HG02623 (cell line): ENCODE results near the gene DPEP1.
"Not testable (repeated sequence)": the region's sequence is repeated elsewhere in the genome, so short reads cannot be mapped to it uniquely, and the experiment has no call there.

Experiments used
- ATAC-seq: cut with Tn5 transposase; IDR thresholded peaks from one replicate; pipeline ENCODE4 v1.9.1; 2021; ENCODE audit warnings: moderate library complexity; ENCODE audit not compliant: unreplicated experiment

DPEP1 gene

DNA sequence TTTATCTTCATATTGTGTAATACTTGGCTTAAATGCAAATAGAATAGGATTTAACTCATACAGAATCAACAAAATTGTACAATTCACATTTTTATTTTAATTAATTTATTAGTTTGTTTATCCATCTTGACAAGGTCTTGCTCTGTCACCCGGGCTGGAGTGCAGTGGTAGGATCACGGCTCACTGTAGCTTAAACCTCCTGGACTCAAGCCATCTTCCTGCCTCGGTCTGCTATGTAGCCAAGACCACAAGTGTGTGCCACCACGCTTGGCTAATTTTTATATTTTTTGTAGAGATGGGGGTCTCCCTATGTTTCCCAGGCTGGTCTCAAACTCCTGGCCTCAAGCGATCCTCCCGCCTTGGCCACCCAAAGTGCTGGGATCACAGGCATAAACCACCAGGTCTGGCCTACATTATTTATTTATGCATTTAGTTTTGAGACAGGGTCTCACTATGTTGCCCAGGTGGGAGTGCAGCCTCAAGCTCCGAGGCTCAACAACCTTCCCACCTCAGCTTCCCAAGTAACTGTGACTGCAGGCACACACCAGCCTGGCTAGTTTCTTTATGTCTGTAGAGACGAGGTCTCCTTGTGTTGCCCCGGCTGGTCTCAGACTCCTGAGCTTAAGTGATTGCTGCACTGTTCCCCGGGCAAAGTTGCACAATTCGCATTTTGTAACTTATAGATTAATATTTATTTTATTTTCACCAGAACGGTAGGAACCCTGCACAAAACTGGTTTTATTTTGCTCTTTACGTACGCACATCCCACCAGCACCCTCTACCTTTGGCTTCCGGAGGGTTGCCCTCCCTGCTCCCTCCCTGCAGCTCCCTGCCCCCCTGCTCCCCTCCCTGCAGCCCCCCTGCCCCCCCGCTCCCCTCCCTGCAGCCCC is 4.9 kb downstream of the DPEP1 start:
- no peak for ATAC-seq

DNA sequence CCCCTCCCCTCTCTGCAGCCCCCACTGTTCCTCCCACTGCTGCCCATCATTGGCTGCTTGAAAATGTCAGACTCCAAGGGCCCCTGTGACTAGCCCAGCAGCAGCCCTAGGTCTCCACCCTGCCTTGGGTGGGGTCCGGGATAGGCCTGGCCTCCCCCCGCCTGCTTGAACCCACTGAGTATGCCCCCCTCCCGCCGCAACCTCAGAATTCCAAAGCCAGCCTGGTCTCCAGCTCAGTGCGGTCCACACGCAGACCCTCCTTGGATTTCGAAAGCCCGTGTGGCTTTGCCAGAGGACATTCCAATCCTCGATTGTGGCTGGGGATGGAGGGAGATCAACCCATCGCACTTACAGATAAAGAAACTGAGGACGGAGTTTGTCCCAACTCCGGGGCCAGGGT is 6.4 kb downstream of the DPEP1 start:
- ATAC-seq, result no peak

DNA sequence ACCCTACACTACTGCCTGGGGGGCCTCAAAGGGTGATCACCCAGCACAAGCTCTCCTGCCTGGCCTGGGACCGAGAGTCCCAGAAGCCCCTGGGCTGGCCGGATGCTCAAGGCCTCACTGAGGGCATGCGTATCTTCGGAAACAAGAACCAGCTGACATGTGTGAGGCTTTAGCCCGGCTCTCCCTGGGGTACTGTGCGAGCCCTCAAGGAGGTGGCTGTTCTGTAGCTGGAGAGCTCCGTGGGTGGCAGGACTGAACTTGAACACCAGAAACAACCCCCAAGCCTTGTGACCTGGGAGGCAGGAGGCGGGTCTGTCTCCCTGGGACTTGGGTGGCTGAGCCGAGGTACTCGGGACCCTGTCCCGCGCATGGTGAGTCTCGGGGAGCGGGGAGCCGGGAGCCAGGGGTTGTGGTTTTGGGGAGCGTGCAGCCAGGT is 7.0 kb downstream of the DPEP1 start:
- no peak for ATAC-seq

DNA sequence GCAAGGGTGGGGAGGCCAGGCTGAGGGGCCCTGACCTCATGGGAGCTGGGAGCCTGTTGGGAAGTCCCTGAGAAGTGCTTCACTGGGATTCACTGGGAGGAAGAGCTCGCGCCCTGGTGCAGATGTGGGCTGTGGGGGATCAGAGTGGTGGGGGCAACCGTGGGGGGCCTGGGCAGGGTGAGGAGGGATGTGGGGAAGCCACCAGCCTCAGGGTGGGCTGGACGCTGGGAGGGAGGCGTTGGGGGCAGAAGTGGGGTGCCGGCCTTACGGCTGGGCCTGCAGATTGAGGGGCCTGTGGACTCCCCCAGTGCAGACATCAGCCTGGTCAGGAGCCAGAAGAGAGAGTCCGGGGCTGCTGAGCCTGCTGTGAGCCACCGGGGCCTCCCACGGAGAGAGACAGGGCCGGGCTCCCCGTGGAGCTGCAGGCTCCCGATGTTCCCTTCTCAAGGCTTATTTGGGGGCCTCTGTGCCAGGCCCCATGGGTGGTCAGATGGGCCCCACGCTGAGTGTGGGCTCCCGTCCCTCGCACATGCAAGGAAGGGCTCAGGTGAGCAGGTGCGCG is 7.8 kb downstream of the DPEP1 start:
- no peak for ATAC-seq

DNA sequence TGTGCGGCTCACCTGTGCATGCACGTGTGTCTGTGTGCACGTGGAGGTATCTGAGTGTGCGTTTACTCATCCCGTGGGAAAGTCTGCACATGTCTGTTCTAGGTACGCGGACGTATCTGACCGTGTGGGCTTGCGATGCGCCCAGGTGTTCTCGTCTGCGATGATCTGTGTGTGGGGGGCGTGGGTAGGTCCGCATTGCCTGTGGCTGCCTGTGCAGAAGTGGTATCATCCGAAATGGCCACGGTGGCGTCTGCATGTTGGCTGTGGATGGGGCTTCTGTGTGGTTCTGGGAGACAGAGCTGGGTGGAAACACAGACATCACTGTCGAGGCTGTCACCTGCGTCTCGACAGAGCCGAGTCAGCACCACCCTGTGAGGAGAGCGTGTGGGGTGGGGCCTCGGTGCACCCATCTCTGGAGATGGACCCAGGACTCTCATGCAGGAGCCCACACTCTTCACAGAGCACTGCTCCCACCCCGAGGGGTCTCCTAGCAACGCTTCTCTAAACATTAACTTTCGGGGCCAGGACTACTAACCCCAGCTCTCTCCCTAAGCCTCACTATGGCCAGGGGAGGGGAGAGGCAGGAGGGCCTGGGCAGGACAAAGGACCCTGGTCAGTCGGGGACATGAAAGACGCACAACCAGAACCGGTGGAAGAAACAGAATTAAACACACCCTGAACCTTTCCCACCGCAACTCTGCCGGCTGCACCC is 8.4 kb downstream of the DPEP1 start:
- ATAC-seq, result no peak

DNA sequence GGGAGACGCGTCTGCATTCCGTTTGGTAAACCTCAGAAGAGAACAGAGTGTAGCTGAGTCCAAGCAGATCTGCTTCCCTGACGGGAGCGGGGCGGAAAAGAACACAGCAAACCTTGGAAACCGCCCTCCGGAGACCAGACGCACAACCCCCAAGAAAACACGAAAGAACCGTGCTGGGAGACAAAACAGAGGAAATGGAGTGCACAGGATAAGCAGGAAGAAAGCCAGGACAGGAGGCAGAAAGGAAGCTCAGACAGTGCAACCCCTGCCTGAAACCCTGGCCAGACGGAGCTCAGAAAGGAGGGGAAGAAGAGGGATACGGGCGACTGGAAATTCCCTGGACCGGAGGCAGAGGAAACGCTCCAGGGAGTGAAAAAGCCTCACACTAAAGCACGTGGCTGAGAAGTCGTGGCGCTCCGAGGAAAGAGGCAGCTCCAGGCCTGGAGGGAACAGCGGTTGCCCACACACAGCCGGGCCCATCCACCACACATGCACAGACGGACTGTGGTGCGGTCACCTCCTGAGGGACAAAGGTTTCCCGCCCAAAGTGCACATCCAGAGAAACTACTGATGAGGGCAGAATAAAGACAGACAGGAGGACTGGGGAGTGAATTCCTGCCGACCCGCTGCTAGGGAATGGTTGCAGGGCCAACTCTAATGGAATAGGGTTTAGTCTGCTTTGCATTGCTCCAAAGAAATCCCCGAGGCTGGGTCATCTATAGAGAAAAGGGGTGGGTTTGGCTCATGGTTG is 10.2 kb downstream of the DPEP1 start:
- no peak for ATAC-seq

DNA sequence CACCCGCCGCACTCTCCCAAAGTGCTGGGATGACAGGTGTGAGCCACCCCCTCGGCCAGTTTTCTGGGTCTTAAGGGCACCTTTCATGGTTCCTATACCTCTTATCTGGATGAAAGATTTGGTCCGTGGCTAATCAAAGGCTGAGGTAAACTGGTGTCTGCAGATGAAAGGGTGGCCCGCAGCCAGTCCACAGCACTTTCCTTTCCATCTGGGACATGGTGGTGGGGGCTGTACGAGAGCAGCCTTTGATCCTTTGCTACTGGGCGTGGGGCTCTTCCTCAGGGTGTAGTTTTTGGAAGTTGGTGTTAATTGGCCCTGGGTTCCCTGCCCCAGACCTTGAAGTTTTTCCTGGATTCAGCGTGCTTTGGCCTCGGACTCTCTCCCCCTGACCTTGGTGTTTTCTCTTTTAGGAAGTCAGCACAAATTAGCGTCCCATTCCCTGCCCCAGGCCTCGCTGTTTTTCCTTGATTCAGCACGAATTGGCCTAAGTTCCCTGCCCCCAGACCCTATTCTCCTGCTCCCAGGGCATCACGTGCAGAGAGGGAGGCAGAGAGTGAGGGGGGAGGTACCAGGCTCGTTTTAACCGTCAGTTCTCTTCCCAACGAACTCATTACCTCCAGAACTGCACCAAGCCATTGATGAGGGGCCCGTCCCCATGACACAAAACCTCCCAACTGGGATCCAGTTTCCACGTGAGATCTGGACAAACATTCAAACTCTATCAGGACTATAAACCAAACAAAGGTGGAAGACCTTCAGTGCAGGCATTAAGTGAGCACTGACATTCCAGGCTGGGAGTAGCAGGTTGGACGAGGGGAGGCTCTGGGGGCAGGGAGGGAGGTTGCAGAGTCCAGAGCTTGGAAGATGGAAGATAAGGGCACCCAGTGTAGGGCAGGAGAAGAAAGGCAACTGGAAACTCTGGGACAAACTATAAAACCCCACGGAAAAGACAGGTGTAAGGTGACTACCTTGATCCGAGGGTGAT is 11.6 kb downstream of the DPEP1 start:
- no peak for ATAC-seq

DNA sequence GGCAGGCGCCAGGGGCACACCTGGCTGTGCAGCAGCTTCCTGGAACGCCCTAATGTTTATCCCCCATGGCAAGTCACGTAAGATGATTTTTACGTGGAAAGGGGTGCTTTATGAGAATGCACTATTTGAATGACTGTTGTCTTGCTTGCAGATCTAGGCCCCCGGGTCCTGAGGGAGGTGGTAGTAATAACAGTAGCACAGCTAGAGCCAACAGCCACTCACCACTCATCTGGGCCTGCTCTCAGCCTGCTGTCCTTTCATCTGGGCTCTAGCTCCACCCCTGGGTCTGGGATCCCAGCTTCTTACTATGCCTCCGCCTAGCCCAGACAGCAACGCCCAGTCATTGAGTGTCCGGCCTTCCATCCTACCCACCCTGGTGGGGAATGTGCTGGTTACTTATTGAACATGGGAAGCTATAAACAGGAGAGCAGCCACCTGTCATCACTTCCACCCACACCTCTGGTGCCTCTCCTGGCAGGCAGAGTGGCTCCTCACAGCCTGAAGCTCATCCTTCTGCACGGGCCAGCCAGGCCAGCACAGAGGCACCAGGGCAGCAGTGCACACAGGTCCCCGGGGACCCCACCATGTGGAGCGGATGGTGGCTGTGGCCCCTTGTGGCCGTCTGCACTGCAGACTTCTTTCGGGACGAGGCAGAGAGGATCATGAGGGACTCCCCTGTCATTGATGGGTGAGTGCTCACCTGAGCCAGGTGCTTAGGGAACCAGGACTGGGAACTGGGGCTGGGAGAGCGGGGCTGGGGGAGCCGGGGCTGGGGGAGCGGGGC is 16.6 kb downstream of the DPEP1 start:
- ATAC-seq, result no peak

DNA sequence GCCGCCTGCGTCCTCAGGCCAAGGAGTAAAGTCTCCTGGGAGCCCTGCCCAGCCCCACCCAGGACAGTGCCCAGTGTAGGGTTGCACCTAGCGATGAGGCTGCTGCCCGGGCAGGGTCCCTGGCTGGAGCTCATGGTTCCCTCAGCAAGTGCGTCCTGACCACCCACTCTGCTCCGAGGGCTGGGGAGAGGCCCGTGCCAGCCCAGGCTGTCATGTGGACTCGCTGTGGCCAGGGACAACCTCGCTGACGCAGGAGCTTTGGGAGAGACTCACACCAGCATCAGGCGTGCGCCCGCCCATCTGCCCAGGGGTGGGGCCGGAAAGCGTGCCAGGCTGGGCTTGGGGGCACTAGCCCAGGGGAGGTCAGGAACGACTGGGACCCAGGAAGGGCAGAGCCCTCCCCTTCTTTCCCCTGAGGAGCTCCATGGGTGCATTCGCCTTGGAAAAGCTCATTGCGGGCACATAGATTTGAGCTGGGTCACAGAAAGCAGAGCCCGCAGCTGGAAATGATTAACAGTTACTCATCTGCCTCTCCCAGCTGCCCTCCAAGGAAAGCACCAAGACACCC is 19.7 kb downstream of the DPEP1 start:
- ATAC-seq, result no peak

DNA sequence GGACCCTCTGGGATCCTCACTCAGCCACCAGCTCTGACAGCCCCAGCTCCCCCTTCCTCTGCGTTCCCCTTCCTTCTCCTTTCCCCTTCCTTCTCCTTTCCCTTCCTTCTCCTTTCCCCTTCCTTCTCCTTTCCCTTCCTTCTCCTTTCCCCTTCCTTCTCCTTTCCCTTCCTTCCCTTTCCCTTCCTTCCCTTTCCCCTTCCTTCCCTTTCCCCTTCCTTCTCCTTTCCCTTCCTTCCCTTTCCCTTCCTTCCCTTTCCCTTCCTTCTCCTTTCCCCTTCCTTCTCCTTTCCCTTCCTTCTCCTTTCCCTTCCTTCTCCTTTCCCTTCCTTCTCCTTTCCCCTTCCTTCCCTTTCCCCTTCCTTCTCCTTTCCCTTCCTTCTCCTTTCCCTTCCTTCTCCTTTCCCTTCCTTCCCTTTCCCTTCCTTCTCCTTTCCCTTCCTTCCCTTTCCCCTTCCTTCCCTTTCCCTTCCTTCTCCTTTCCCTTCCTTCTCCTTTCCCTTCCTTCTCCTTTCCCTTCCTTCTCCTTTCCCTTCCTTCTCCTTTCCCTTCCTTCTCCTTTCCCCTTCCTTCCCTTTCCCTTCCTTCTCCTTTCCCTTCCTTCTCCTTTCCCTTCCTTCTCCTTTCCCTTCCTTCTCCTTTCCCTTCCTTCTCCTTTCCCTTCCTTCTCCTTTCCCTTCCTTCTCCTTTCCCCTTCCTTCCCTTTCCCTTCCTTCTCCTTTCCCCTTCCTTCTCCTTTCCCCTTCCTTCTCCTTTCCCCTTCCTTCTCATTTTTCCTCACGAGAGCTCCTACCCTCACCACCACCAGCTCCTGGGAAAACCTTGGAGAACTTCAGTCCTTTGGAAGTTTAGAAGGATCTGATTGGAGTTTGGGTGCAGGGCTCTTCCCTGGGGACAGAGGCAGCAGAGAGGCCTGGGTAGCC is 21.3 kb downstream of the DPEP1 start:
- ATAC-seq, result not testable (repeated sequence)

DNA sequence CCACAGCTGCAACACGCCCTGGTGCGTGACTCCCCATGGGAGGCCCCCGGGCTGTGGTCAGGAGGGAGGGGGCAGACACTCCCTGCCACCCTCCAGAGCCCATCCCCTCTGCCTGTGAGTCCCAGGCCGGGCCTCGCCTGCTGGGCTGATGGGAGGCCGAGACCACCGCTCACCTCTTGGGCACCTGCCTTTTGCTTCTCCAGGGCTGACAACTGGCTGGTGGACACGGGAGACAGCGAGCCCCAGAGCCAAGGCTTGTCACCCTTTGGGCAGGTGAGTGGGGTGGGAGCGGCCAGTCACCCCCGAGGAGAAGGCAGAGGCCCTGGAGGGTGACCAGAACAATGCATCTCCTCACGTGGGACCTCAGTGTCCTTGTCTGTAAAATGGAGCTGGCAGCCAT is 23.2 kb downstream of the DPEP1 start:
- ATAC-seq, result no peak

DNA sequence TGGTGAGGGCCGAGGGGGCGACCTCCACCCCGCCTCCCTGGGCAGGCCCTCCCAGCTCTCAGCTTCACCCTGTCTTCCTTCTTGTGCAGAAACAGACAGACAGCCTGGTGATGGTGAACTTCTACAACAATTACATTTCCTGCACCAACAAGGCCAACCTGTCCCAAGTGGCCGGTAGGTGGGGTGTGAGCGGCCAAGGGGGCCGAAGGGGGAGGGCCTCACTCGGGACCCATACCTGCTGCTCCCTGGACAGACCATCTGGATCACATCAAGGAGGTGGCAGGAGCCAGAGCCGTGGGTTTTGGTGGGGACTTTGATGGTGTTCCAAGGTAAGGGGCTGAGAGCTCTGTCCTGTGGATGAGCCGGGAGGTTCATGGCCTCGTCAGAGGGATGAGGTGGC is 23.9 kb downstream of the DPEP1 start:
- ATAC-seq, result no peak

DNA sequence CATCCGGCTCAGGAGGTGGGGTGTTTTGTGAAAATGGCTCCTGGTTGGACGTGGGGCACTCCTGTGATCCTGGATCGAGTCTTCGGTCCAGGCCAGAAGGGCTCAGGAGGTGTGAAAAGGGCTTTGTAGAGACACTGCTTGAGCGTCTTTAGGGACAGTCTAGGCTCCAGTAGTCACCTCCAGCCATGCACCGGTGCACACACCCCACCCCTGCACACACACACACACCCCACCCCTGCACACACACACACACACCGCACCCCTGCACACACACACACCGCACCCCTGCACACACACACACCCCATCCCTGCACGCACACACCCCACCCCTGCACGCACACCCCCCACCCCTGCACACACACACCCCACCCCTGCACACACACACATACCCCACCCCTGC is 25.0 kb downstream of the DPEP1 start:
- ATAC-seq, result no peak

DNA sequence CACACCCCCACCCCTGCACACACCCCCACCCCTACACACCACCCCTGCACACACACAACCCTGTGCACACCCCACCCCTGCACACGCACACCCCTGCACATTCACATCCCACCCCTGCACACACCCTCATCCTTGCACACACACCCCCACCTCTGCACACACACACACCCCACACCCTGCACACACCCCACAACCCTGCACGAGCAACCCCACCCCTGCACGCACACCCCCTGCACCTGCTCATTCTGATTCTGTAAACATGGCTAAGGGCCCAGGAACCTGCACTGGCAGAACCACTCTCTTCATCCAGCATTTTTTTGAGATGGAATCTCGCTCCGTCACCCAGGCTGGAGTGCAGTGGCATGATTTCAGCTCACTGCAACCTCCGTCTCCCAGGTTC is 25.9 kb downstream of the DPEP1 start:
- ATAC-seq, result no peak

DNA sequence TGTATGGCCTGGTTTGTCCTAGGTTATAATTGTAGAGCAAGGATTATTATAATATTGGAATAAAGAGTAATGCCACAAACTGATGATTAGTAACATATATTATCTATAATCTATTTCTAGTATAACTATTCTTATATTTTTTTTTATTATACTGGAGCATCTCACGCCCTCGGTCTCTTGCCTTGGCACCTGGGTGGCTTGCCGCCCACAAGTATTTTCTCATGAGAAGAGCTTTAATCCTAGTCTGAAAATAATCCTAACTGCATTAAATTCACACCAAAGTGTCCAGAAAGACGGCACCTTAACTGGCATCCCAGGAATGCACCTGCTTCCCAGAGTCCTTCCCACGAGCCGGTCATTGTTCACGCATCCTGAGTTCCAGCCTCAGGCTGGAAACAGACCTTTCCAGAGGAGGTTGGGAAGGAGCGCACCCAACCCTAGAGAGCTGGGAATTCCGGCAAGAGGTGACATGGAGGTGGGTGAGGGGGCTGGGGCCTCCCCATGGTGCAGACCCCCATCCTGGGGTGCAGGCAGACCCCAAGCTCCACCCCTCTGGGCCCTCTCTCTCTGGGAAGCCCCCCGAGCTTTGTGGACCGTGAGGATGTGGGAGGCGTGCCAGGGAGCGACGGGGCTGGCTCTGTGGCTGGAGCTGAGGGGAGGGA is 28.1 kb downstream of the DPEP1 start:
- no peak for ATAC-seq

DNA sequence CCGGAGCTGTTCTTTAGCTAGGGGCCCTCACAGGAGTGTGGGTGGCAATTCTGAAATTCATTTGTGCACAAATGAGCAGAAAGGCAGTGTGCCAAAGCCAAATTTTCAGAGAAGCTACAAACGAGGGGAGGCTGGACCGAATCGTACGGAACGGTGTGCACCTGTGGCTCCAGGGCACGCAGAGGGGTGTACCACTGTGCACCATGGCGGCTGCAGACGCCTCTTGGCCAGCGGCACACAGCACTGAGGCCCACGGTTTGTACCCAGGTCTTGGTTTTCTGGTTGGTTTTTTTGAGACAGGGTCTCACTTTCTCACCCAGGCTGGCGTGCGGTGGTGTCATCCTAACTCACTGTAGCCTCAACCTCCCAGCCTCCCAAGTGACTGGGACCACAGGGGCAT is 29.1 kb downstream of the DPEP1 start:
- no peak for ATAC-seq

DNA sequence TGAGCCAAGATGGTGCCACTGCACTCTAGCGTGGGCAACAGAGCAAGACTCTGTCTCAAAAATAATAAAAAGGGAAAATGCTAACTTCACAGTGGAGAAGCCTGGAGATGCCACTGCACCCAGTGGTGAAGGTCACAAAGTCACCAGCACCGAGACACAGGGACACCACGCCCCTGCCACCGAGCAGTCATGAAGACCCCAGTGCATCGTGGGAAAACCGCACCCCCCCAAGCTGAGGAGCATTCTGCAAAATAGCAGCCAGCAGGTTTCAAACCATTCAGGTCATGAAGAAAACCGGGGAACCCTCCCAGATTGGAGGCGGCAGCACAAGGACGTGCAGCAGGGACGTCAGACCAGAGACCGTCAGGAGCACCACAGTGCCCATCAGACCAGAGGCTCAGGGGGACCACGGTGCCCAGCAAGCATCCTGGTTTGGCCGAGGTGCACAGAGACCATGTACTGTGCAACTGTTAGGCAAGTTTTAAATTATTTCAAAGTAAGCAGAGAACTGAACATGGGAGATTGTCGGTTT is 30.4 kb downstream of the DPEP1 start:
- ATAC-seq, result no peak
